Hepatocyte (in vitro differentiated cells): ENCODE measurements around the gene KMT2A. TPM values are rescaled to one million over a fixed set of nuclear protein-coding genes. Genes with fewer than 3 reads are reported as not detected.
A peak's percentile ranks its signal among the peaks of the same experiment; 100 is the strongest.

ENCODE experiments used
- DNase-seq: peaks from one replicate; pipeline ENCODE4 v3.0.0-alpha.2; 2016; ENCODE audit warnings: low spot score
- H2AFZ ChIP-seq: fragments of 200-600 bp; sonication (generic); 2 replicates; pipeline ENCODE4 v1.6.0; 2016; ENCODE audit warnings: antibody characterized with exemption, mild to moderate bottlenecking
- H3K27ac ChIP-seq: fragments of 200-600 bp; sonication (generic); 2 replicates; pipeline ENCODE4 v1.5.1; 2016; ENCODE audit warnings: mild to moderate bottlenecking
- H3K27me3 ChIP-seq: fragments of 200-600 bp; sonication (generic); 2 replicates; pipeline ENCODE4 v1.6.1; 2016
- H3K36me3 ChIP-seq: fragments of 200-600 bp; sonication (generic); replicated peaks from 2 replicates; pipeline ENCODE4 v1.5.1; 2016; ENCODE audit warnings: low read depth; ENCODE audit not compliant: insufficient read depth
- H3K4me1 ChIP-seq: fragments of 200-600 bp; sonication (generic); 2 replicates; pipeline ENCODE4 v1.5.1; 2016; ENCODE audit warnings: mild to moderate bottlenecking, moderate library complexity; ENCODE audit not compliant: insufficient read depth
- H3K4me2 ChIP-seq: fragments of 200-600 bp; sonication (generic); 2 replicates; pipeline ENCODE4 v1.6.0; 2016
- H3K4me3 ChIP-seq: fragments of 200-600 bp; sonication (generic); 2 replicates; pipeline ENCODE4 v1.5.1; 2016; ENCODE audit warnings: mild to moderate bottlenecking
- H3K79me2 ChIP-seq: fragments of 200-600 bp; sonication (generic); 2 replicates; pipeline ENCODE4 v1.6.0; 2017; ENCODE audit warnings: mild to moderate bottlenecking
- H3K9me2 ChIP-seq: fragments of 200-600 bp; sonication (generic); replicated peaks from 2 replicates; pipeline ENCODE4 v1.6.0; 2017; ENCODE audit warnings: mild to moderate bottlenecking; ENCODE audit not compliant: insufficient read depth
- H3K9me3 ChIP-seq: fragments of 200-600 bp; sonication (generic); 2 replicates; pipeline ENCODE4 v1.5.1; 2016; ENCODE audit warnings: low read depth, mild to moderate bottlenecking
- H4K20me1 ChIP-seq: fragments of 200-600 bp; sonication (generic); 2 replicates; pipeline ENCODE4 v1.6.0; 2016; ENCODE audit warnings: mild to moderate bottlenecking; ENCODE audit not compliant: insufficient read depth, poor library complexity, severe bottlenecking
- CTCF ChIP-seq: fragments of 200-600 bp; sonication (generic); IDR thresholded peaks from 2 replicates; pipeline ENCODE4 v1.5.1; 2016; ENCODE audit warnings: antibody characterized with exemption, mild to moderate bottlenecking; ENCODE audit not compliant: poor library complexity
- EZH2 ChIP-seq: fragments of 200-600 bp; sonication (generic); IDR thresholded peaks from 2 replicates; pipeline ENCODE4 v1.6.1; 2016; ENCODE audit warnings: antibody characterized with exemption, mild to moderate bottlenecking, borderline replicate concordance
- EZH2phosphoT487 ChIP-seq: fragments of 200-600 bp; sonication (generic); IDR thresholded peaks from one replicate; pipeline ENCODE4 v1.6.1; 2018; ENCODE audit warnings: antibody characterized with exemption, mild to moderate bottlenecking, low read depth, moderate library complexity; ENCODE audit not compliant: unreplicated experiment, severe bottlenecking
- WGBS: methylation state at CpG from one replicate; pipeline ENCODE4 v1.1.6; 2016; ENCODE audit warnings: low lambda C conversion rate; ENCODE audit errors: missing lambda C conversion rate; 5-methylcytosine and 5-hydroxymethylcytosine counted together
- polyA plus RNA-seq: library from polyadenylated mRNA; unstranded; fragments of >200 nt; fragmentation: Nextera tagmentation; extraction: Ambion mirVana; gene quantifications from 2 replicates; pipeline ENCODE4 v1.2.1, GENCODE V29; 2016
- total RNA-seq: library from RNA; depleted of rRNA; stranded (reverse); fragments of >200 nt; gene quantifications from 2 replicates; pipeline ENCODE4 v1.2.3, GENCODE V29; 2014

KMT2A gene
- total and polyA plus RNA-seq, 2 experiments from 2014 or later, result 23.0 to 29.1 TPM

DNA sequence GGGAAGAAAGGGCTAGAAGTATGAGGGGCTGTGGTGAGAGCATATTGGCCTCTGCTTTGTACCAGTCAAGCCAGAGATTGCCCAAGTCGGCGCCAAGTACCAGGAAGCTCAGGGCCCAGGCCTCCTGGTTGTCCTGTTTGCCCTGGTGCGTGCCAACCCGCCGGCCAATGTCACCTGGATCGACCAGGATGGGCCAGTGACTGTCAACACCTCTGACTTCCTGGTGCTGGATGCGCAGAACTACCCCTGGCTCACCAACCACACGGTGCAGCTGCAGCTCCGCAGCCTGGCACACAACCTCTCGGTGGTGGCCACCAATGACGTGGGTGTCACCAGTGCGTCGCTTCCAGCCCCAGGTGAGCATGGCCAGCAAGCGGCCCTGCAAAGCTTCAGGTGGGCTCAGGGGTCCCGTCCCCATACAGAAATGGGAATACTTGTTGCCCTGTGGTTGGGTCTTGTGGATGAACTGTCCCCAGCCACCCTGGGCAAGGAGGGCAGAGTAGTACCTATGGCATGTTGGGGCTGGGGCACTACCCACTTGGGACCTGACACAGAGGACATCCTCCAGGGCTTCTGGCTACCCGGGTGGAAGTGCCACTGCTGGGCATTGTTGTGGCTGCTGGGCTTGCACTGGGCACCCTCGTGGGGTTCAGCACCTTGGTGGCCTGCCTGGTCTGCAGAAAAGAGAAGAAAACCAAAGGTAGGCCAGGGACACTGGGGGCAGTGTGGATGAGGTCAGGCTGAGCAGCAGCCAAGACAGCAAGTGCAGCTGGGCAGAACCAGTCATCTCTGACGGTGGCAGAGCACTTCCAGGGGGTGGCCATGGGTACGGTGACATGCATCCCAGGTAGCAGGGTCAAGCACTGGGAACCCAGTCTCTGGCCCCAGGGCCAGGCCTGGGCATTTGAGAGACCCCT is 96.8 kb downstream of the KMT2A start:
- Histone ChIP-seq H3K4me2 (no peak overlapping the region), H3K4me1 (peaks cover 15% of the 10 kb centered on the region), H3K27ac (peak overlapping the region; percentile 9), H4K20me1 (no peaks in the 10 kb centered on the region), H3K9me2 (no peaks in the 10 kb centered on the region), H3K36me3 (no peaks in the 10 kb centered on the region), H3K4me3 (no peak overlapping the region), H3K27me3 (no peaks in the 10 kb centered on the region), H2AFZ (no peak overlapping the region), H3K79me2 (peaks cover 10% of the 10 kb centered on the region), H3K9me3 (no peaks in the 10 kb centered on the region)
- TF ChIP-seq EZH2, result no peak
- TF ChIP-seq EZH2phosphoT487, result no peak
- no peak for TF ChIP-seq CTCF
- 96% methylated on average over 19 of the region's 19 CpGs for WGBS
- no peak for DNase-seq

- H3K4me2 ChIP-seq, result no peak overlapping the region
- 79% methylated on average over 27 of the region's 27 CpGs for WGBS
- DNase-seq, result peak; percentile 51
Observed at GRCh38 chr11:118533769-118534729, 97.8 kb downstream of the KMT2A start.

GRCh38 chr11:118535261-118535660 is 99.0 kb downstream of the KMT2A start:
- Histone ChIP-seq H2AFZ (no peak overlapping the region), H3K4me2 (no peak overlapping the region), H3K9me2 (no peaks in the 10 kb centered on the region), H3K27me3 (no peaks in the 10 kb centered on the region), H3K36me3 (no peaks in the 10 kb centered on the region), H3K4me3 (no peak overlapping the region), H3K9me3 (no peaks in the 10 kb centered on the region), H3K4me1 (peaks cover 10% of the 10 kb centered on the region), H3K27ac (no peak overlapping the region), H4K20me1 (no peaks in the 10 kb centered on the region), H3K79me2 (peaks cover 5% of the 10 kb centered on the region)
- DNase-seq, result no peak
- TF ChIP-seq EZH2phosphoT487, result no peak
- no peak for TF ChIP-seq EZH2
- no peak for TF ChIP-seq CTCF
- 85% methylated on average over 9 of the region's 9 CpGs for WGBS

More at GRCh38 chr11:118533769-118534729, 97.8 kb downstream of the KMT2A start:
- H3K9me2 ChIP-seq, result no peaks in the 10 kb centered on the region
- H3K9me3 ChIP-seq, result no peaks in the 10 kb centered on the region
- H3K79me2 ChIP-seq, result peaks cover 10% of the 10 kb centered on the region
- H3K27me3 ChIP-seq, result no peaks in the 10 kb centered on the region
- no peaks in the 10 kb centered on the region for H3K36me3 ChIP-seq
- peaks cover 15% of the 10 kb centered on the region for H3K4me1 ChIP-seq
- no peaks in the 10 kb centered on the region for H4K20me1 ChIP-seq
- peak overlapping the region; percentile 71 for H3K27ac ChIP-seq
- H3K4me3 ChIP-seq, result no peak overlapping the region
- TF ChIP-seq EZH2phosphoT487, result no peak
- no peak for TF ChIP-seq EZH2
- TF ChIP-seq CTCF, result no peak
- no peak overlapping the region for H2AFZ ChIP-seq
